Activated B cell treated with CpG ODN at 0.5 μM for 24 hours (primary cell): ENCODE measurements around the gene GNAT3. TPM values are rescaled to one million over a fixed set of nuclear protein-coding genes. Genes with fewer than 3 reads are reported as not detected.

Source experiments
- ATAC-seq: fragments of 200-7000 bp; cut with Tn5 transposase; one replicate; pipeline ENCODE4 v1.10.0; 2021; ENCODE audit warnings: low read depth, mild to moderate bottlenecking, moderate library complexity
- CTCF ChIA-PET: fragments of 350-600 bp; sonication (Branson Sonifier 250); formaldehyde crosslinking; loops from one replicate; lab custom pipeline; 2021; ENCODE audit warnings: antibody characterized with exemption; lab: Charles Lee
- POLR2A ChIA-PET: fragments of 350-600 bp; sonication (Branson Sonifier 250); formaldehyde crosslinking; loops from one replicate; lab custom pipeline; 2021; ENCODE audit warnings: antibody characterized with exemption; lab: Charles Lee
- DNase-seq: peaks from one replicate; pipeline ENCODE4 v3.0.0; 2022
- H3K27ac Mint-ChIP-seq: one replicate; pipeline ENCODE4 v1.8.0; 2020; ENCODE audit warnings: mixed read lengths
- H3K27me3 Mint-ChIP-seq: one replicate; pipeline ENCODE4 v1.8.0; 2021; ENCODE audit warnings: mixed read lengths
- H3K36me3 Mint-ChIP-seq: one replicate; pipeline ENCODE4 v1.8.0; 2021; ENCODE audit warnings: low read depth, mixed read lengths
- H3K4me1 Mint-ChIP-seq: one replicate; pipeline ENCODE4 v1.8.0; 2021; ENCODE audit warnings: mixed read lengths
- H3K4me3 Mint-ChIP-seq: one replicate; pipeline ENCODE4 v1.8.0; 2020; ENCODE audit warnings: mild to moderate bottlenecking, mixed read lengths
- H3K9me3 Mint-ChIP-seq: one replicate; pipeline ENCODE4 v1.8.0; 2020; ENCODE audit warnings: mixed read lengths
- intact Hi-C: fragments of 100-400 bp; cut with micrococcal nuclease; formaldehyde crosslinking; loops from one replicate; pipeline ENCODE4 v1.15.1; 2024
- total RNA-seq: library from RNA; stranded (reverse); gene quantifications from 2 replicates; pipeline ENCODE4 v1.2.3, GENCODE V29; 2022
- TF ChIP-seq, protein P1 (sequence below): fragments of 200-600 bp; IDR thresholded peaks from one replicate; pipeline ENCODE4 v1.8.0; 2022; ENCODE audit warnings: antibody characterized with exemption, mild to moderate bottlenecking

GNAT3 gene
- total RNA-seq, 1 donor from 2014 or later: not detected

- POLR2A ChIA-PET: no interaction called here
- intact Hi-C loops: no loop called here
- H3K4me3 Mint-ChIP-seq: no peak overlapping the region
Measured at GRCh38 chr7:80510021-80510420, 1.8 kb downstream of the GNAT3 start.

GRCh38 chr7:80508440-80508839, 3.4 kb downstream of the GNAT3 start:
- H3K4me1 Mint-ChIP-seq: no peaks in the 10 kb centered on the region
- no peak for DNase-seq
- intact Hi-C loops: no loop called here
- TF ChIP-seq, protein P1, sequence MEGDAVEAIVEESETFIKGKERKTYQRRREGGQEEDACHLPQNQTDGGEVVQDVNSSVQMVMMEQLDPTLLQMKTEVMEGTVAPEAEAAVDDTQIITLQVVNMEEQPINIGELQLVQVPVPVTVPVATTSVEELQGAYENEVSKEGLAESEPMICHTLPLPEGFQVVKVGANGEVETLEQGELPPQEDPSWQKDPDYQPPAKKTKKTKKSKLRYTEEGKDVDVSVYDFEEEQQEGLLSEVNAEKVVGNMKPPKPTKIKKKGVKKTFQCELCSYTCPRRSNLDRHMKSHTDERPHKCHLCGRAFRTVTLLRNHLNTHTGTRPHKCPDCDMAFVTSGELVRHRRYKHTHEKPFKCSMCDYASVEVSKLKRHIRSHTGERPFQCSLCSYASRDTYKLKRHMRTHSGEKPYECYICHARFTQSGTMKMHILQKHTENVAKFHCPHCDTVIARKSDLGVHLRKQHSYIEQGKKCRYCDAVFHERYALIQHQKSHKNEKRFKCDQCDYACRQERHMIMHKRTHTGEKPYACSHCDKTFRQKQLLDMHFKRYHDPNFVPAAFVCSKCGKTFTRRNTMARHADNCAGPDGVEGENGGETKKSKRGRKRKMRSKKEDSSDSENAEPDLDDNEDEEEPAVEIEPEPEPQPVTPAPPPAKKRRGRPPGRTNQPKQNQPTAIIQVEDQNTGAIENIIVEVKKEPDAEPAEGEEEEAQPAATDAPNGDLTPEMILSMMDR: no peak
- no peaks in the 10 kb centered on the region for H3K36me3 Mint-ChIP-seq
- no peak overlapping the region for H3K27ac Mint-ChIP-seq
- no peak for ATAC-seq
- CTCF ChIA-PET: no interaction called here
- H3K9me3 Mint-ChIP-seq: no peaks in the 10 kb centered on the region
- no peaks in the 10 kb centered on the region for H3K27me3 Mint-ChIP-seq
- no peak overlapping the region for H3K4me3 Mint-ChIP-seq
- POLR2A ChIA-PET: no interaction called here

More at GRCh38 chr7:80510021-80510420, 1.8 kb downstream of the GNAT3 start:
- no peak overlapping the region for H3K27ac Mint-ChIP-seq
- H3K27me3 Mint-ChIP-seq: no peaks in the 10 kb centered on the region
- no peaks in the 10 kb centered on the region for H3K4me1 Mint-ChIP-seq
- no peaks in the 10 kb centered on the region for H3K9me3 Mint-ChIP-seq
- TF ChIP-seq, protein P1: no peak
- DNase-seq (no peak), ATAC-seq (no peak)
- no peaks in the 10 kb centered on the region for H3K36me3 Mint-ChIP-seq
- CTCF ChIA-PET: no interaction called here

GRCh38 chr7:80505900-80506500, 5.9 kb downstream of the GNAT3 start:
- H3K36me3 Mint-ChIP-seq: no peaks in the 10 kb centered on the region
- ATAC-seq (no peak), DNase-seq (no peak)
- no peak overlapping the region for H3K27ac Mint-ChIP-seq
- H3K27me3 Mint-ChIP-seq: no peaks in the 10 kb centered on the region
- TF ChIP-seq, protein P1: no peak
- H3K9me3 Mint-ChIP-seq: no peaks in the 10 kb centered on the region
- H3K4me3 Mint-ChIP-seq: no peak overlapping the region
- ChIA-PET CTCF (no interaction called here), POLR2A (no interaction called here)
- intact Hi-C loops: no loop called here
- no peaks in the 10 kb centered on the region for H3K4me1 Mint-ChIP-seq

DNA sequence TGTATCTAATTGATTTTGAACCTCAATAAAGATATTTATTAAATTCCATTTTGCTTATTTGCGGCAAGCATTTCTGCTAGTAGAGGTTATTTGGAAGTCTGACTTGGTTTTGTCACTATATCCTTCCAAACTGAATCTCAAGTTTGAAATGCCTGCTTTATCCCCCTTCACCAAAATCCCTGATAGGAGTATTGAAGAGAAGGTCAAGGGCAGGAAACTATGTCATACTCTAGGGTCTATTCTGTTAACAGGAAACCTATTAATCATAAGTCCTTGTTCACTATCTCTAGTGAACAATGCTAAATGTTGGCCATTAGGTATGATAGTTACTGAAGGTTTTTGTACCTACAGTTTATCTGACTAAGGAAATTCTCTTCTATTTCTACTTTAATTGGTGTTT, 11.5 kb downstream of the GNAT3 start:
- no peaks in the 10 kb centered on the region for H3K36me3 Mint-ChIP-seq
- CTCF ChIA-PET: no interaction called here
- no peak overlapping the region for H3K27ac Mint-ChIP-seq
- ATAC-seq (no peak), DNase-seq (no peak)
- no peaks in the 10 kb centered on the region for H3K9me3 Mint-ChIP-seq
- no peaks in the 10 kb centered on the region for H3K27me3 Mint-ChIP-seq
- H3K4me1 Mint-ChIP-seq: no peaks in the 10 kb centered on the region
- POLR2A ChIA-PET: no interaction called here
- TF ChIP-seq, protein P1: no peak
- H3K4me3 Mint-ChIP-seq: no peak overlapping the region
- intact Hi-C loops: no loop called here

- CTCF ChIA-PET: no interaction called here
- Mint-ChIP-seq H3K4me3 (no peak overlapping the region), H3K36me3 (no peaks in the 10 kb centered on the region), H3K27me3 (no peaks in the 10 kb centered on the region), H3K27ac (no peak overlapping the region), H3K4me1 (no peaks in the 10 kb centered on the region), H3K9me3 (no peaks in the 10 kb centered on the region)
- TF ChIP-seq, protein P1: no peak
- DNase-seq (no peak), ATAC-seq (no peak)
- intact Hi-C loops: no loop called here
- POLR2A ChIA-PET: no interaction called here
Measured at GRCh38 chr7:80499350-80499953, 12.4 kb downstream of the GNAT3 start.
